Motor neuron (in vitro differentiated cells): ENCODE data around the gene PRKN. TPM values are rescaled to one million over a fixed set of nuclear protein-coding genes. Genes with fewer than 3 reads are reported as not detected.

Source experiments
- ATAC-seq, 8 experiments: fragments of 200-7000 bp; cut with Tn5 transposase; replicated peaks in 6 of 8; 2 replicates each; pipeline ENCODE4 v1.8.0; 2021; ENCODE audit warnings: mild to moderate bottlenecking in 8 of 8, moderate library complexity in 8 of 8
- H3K27ac ChIP-seq, 2 donors: fragments of 250-450 bp; sonication (Bioruptor Pico); 2 replicates each; pipeline ENCODE4 v1.9.0; 2021; ENCODE audit warnings: antibody characterized with exemption in 2 of 2, mild to moderate bottlenecking in 2 of 2, moderate library complexity in 1 of 2
- H3K4me1 ChIP-seq, 2 donors: fragments of 250-450 bp; sonication (Bioruptor Pico); replicated peaks in 1 of 2; 2 replicates each; pipeline ENCODE4 v1.6.1; 2021; ENCODE audit warnings: antibody characterized with exemption in 2 of 2, mild to moderate bottlenecking in 2 of 2, moderate library complexity in 1 of 2
- H3K4me3 ChIP-seq, 5 donors: fragments of 250-450 bp; sonication (Bioruptor Pico); 2 replicates each; pipeline ENCODE4 v1.9.0; 2021; ENCODE audit warnings: antibody characterized with exemption in 5 of 5, mild to moderate bottlenecking in 5 of 5, moderate library complexity in 4 of 5
- WGBS, 10 experiments: fragments of 450-650 bp; shearing (Covaris generic); methylation state at CpG; one replicate each; pipeline ENCODE4 v1.0.0; 2022; 5-methylcytosine and 5-hydroxymethylcytosine counted together
- in situ Hi-C, 9 experiments: fragments of 400-800 bp; cut with MboI; loops; one replicate each; pipeline ENCODE4 v1.15.0; 2021; ENCODE audit warnings: low sequenced_read_pairs in 9 of 9, low pct_unique_long_range_greater_than_20kb in 2 of 9; ENCODE audit not compliant: unreplicated experiment in 9 of 9
- total RNA-seq, 8 experiments: library from RNA; unstranded; fragments of 300-600 nt; gene quantifications; 2 replicates each; pipeline versions ENCODE4 v1.2.3 to v1.2.4, GENCODE V29; 2022

The PRKN gene
- total RNA-seq, 8 experiments from 2014 or later: 0.71 to 8.1 (median 2.9) TPM

DNA sequence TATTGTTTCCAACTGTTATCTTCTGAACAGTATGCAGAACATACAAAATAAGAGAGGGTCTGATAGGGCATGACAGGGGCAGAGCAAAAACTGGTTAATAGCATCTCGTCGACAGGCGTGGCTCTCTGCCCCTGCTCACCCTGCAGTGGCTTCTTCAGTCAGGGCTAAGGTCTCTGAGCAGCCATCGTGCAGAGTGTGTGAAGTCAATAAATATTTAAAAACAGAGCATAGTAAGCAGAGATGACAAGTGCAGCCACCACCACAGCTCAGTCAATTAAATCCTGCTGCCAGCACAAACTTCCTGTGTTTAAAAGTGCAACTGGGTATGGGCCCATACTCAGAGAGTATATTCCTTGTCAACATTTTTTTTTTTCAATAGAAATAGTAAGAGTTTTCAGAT is 1080.3 kb downstream of the PRKN start:
- 5 to 83% (median 41%) methylated on average over 1 to 4 of the region's 4 CpGs; no CpG with 5 or more reads in 4 of the 10 experiments for WGBS, 10 experiments
- peak in 5 of 8 experiments; percentile 57 to 87 (median 75) for ATAC-seq
- Histone ChIP-seq H3K4me3 (no peak overlapping the region), H3K27ac (no peak overlapping the region), H3K4me1 (peaks cover 10 to 17% of the 10 kb centered on the region in 2 donors)
- in situ Hi-C loops: no loop called here

- H3K27ac ChIP-seq: no peak overlapping the region
- ATAC-seq: no peak
- peaks cover 10 to 17% of the 10 kb centered on the region in 2 donors for H3K4me1 ChIP-seq
- 22 to 87% (median 61%) methylated on average over 2 to 7 of the region's 7 CpGs; no CpG with 5 or more reads in 2 of the 10 experiments for WGBS, 10 experiments
- in situ Hi-C loops: no loop called here
- H3K4me3 ChIP-seq: no peak overlapping the region
These were observed 1083.0 kb downstream of the PRKN start for GRCh38 chr6:161644521-161644920.

DNA sequence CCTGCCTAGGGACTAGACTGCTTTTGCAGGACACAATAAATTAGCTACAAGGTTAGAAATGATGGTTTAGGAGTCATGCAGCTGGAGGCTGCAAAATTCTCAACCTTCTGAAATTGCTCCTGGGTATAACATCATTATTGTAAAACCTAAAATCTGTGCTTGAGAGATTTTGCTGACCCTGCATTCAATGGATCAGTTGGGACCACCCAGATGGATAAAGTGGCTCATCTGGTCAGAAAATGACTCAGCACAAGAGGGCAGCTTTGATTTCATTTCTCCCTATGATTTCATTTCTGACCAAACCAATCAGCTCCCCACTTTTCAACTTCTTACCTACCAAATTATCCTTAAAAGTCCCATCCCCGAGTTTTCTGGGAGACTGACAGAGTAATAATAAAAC is 1086.4 kb downstream of the PRKN start:
- Histone ChIP-seq H3K4me1 (peaks cover 4 to 10% of the 10 kb centered on the region in 2 donors), H3K4me3 (no peak overlapping the region), H3K27ac (no peak overlapping the region)
- no peak for ATAC-seq
- in situ Hi-C loops: no loop called here
- 13 to 100% (median 79%) methylated on average over 1 of the region's 1 CpG; no CpG with 5 or more reads in 4 of the 10 experiments for WGBS, 10 experiments

DNA sequence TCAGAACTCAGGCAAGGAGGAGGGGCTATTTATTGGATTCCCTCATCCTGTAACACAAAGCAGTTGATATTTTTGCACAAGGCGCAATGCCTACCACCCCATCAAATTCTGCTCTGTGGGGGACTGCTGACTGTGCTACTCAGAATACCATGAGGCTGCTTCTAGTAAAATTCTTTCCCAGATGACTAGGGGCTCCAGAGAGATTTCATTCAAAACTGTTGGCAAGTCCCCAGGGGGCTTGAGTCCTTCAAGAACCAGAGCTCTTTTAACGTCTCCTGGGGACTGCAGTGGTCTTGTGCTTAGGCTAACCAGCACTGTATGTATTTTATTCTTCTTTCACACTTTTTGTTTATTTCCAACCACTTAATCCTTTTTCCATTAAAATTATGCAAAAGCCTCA is 1087.8 kb downstream of the PRKN start:
- in situ Hi-C loops: no loop called here
- no peak overlapping the region for H3K4me3 ChIP-seq
- peak in 2 of 8 experiments; percentile 9 to 85 for ATAC-seq
- H3K4me1 ChIP-seq: peaks cover 4 to 10% of the 10 kb centered on the region in 2 donors
- no peak overlapping the region for H3K27ac ChIP-seq
- 13 to 83% (median 63%) methylated on average over 1 to 2 of the region's 2 CpGs; no CpG with 5 or more reads in 2 of the 10 experiments for WGBS, 10 experiments

GRCh38 chr6:161637658-161638057 is 1089.9 kb downstream of the PRKN start:
- no peak overlapping the region for H3K4me3 ChIP-seq
- in situ Hi-C loops: no loop called here
- 33 to 100% (median 89%) methylated on average over 1 of the region's 1 CpG; no CpG with 5 or more reads in 3 of the 10 experiments for WGBS, 10 experiments
- peaks cover 4 to 10% of the 10 kb centered on the region in 2 donors for H3K4me1 ChIP-seq
- no peak for ATAC-seq
- no peak overlapping the region for H3K27ac ChIP-seq

DNA sequence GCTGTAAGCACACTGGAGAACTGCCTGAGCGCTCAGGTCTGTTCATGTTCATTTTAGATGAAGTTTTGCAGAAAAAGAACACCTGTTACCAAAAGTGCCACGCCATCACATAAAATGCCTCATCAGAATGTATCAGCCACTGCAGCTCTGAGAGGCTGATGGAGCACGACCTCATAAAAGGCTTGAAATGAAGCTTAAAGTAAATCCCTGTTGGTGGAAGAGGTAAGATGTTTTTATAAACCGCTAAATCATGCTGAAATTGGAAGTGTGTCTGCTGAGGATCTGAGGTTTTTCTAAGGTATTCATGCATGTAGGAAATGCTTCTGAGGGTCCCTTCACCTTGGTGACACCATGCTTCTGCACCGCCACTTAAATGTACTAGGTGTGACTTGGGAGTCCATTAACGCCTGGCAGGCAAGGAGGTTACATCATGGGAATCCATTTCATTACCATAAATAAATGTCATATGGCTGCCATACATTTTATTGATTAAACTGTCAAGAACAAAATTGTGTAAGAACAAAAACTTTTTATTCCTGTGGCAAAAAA is 1090.6 kb downstream of the PRKN start:
- 78 to 100% (median 92%) methylated on average over 1 to 6 of the region's 6 CpGs; no CpG with 5 or more reads in 2 of the 10 experiments for WGBS, 10 experiments
- no peak overlapping the region for H3K27ac ChIP-seq

GRCh38 chr6:161635975-161636374 is 1091.6 kb downstream of the PRKN start:
- in situ Hi-C loops: no loop called here

More for the DNA sequence above, 1090.6 kb downstream of the PRKN start:
- in situ Hi-C loops: no loop called here
- Histone ChIP-seq H3K4me3 (no peak overlapping the region), H3K4me1 (peaks cover 4 to 14% of the 10 kb centered on the region in 2 donors)
- ATAC-seq: peak in 3 of 8 experiments; percentile 11 to 80 (median 75)

DNA sequence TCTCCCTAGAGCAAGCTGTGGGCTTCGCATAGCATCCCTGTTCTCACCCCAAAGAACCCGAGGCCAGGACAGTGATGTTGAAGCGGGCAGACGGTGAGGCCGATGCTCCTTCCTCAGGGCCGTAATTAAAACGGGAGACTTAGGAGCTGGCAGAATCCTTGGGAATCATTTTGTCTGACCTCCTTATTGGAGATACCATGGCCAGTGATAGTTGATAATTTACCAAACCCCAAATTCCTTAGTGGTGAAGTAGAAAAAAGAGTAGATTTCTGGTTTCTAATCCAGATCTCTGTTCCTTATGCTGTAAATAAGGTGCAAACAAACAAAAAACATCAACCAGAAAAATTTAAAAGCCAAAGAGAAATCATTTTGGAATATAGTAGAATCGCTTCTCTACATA is 1092.7 kb downstream of the PRKN start:
- Histone ChIP-seq H3K27ac (no peak overlapping the region), H3K4me3 (no peak overlapping the region), H3K4me1 (peaks cover 4 to 19% of the 10 kb centered on the region in 2 donors)
- ATAC-seq: no peak
- in situ Hi-C loops: no loop called here
- 80 to 100% (median 93%) methylated on average over 2 to 8 of the region's 8 CpGs for WGBS, 10 experiments

More at GRCh38 chr6:161635975-161636374, 1091.6 kb downstream of the PRKN start:
- H3K27ac ChIP-seq: no peak overlapping the region
- H3K4me3 ChIP-seq: no peak overlapping the region
- H3K4me1 ChIP-seq: peaks cover 4 to 19% of the 10 kb centered on the region in 2 donors
- WGBS, 10 experiments: 67 to 100% (median 83%) methylated on average over 1 to 4 of the region's 6 CpGs; no CpG with 5 or more reads in 7 of the 10 experiments
- ATAC-seq: peak in 5 of 8 experiments; percentile 53 to 74 (median 69)

GRCh38 chr6:161631676-161632194 is 1095.8 kb downstream of the PRKN start:
- in situ Hi-C loops: no loop called here
- no peak overlapping the region for H3K27ac ChIP-seq
- H3K4me1 ChIP-seq: peaks cover 0 to 11% of the 10 kb centered on the region in 2 donors
- peak in 7 of 8 experiments; percentile 33 to 91 (median 53) for ATAC-seq
- H3K4me3 ChIP-seq: no peak overlapping the region
- 0 to 81% (median 9%) methylated on average over 1 to 2 of the region's 2 CpGs; no CpG with 5 or more reads in 2 of the 10 experiments for WGBS, 10 experiments

- WGBS, 10 experiments: 15 to 83% (median 56%) methylated on average over 1 to 6 of the region's 6 CpGs; no CpG with 5 or more reads in 1 of the 10 experiments
- no peak overlapping the region for H3K4me3 ChIP-seq
- H3K4me1 ChIP-seq: peaks cover 0 to 9% of the 10 kb centered on the region in 2 donors
- in situ Hi-C loops: no loop called here
- no peak overlapping the region for H3K27ac ChIP-seq
- no peak for ATAC-seq
These were observed 1096.9 kb downstream of the PRKN start for GRCh38 chr6:161630674-161631073.

- H3K4me1 ChIP-seq: no peaks in the 10 kb centered on the region
- H3K4me3 ChIP-seq: no peak overlapping the region
- no peak overlapping the region for H3K27ac ChIP-seq
- no peak for ATAC-seq
- in situ Hi-C loops: no loop called here
- WGBS, 10 experiments: 67 to 100% (median 87%) methylated on average over 3 to 13 of the region's 13 CpGs; no CpG with 5 or more reads in 2 of the 10 experiments
These were observed 1101.4 kb downstream of the PRKN start for GRCh38 chr6:161626132-161626676.

GRCh38 chr6:161624111-161624510 is 1103.5 kb downstream of the PRKN start:
- in situ Hi-C loops: no loop called here
- peaks cover 0 to under 1% of the 10 kb centered on the region in 2 donors for H3K4me1 ChIP-seq
- no peak for ATAC-seq
- WGBS, 10 experiments: 18 to 100% (median 81%) methylated on average over 1 to 4 of the region's 4 CpGs
- no peak overlapping the region for H3K27ac ChIP-seq
- H3K4me3 ChIP-seq: no peak overlapping the region

DNA sequence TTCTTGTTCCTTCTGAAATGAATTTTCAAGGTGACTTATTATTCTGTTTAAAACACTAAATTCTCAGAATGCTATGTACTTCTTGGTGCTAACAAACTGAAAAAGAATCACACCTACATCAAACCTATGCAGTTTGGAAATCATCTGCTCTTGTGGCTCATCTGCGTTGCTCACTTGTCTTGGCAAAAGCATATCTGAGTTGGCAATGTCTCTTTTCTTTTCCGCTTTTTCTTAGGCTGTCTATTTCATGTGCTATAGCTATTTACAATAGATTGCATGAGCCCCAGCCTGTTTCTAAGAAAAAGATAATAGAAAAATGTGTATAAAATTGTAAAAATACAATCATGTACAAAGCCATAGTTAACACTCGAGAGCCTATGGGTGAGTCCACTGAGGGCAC is 1104.8 kb downstream of the PRKN start:
- Histone ChIP-seq H3K27ac (no peak overlapping the region), H3K4me1 (peaks cover 0 to 8% of the 10 kb centered on the region in 2 donors), H3K4me3 (no peak overlapping the region)
- ATAC-seq: no peak
- WGBS, 10 experiments: 67 to 100% (median 93%) methylated on average over 1 to 3 of the region's 3 CpGs
- in situ Hi-C loops: no loop called here
